H1 (cell line): Measurements from ENCODE around the gene GID8. TPM values are rescaled to one million over a fixed set of nuclear protein-coding genes. Genes with fewer than 3 reads are reported as not detected.

Source experiments
- CTBP2 ChIP-seq: IDR thresholded peaks from 2 replicates; pipeline ENCODE4 v1.7.0; 2011; ENCODE audit warnings: borderline replicate concordance, mild to moderate bottlenecking, moderate library complexity, mixed read lengths, low read length; ENCODE audit not compliant: insufficient read depth, insufficient read length
- JUN ChIP-seq: IDR thresholded peaks from 2 replicates; pipeline ENCODE4 v1.6.1; 2011; ENCODE audit warnings: low read depth, mild to moderate bottlenecking, improper control_type of control experiment, low read length
- NRF1 ChIP-seq: IDR thresholded peaks from 2 replicates; pipeline ENCODE4 v1.6.1; 2011; ENCODE audit warnings: mild to moderate bottlenecking, low read depth, low read length, improper control_type of control experiment
- RFX5 ChIP-seq: IDR thresholded peaks from 2 replicates; pipeline ENCODE4 v1.6.1; 2011; ENCODE audit warnings: low read depth, low read length, improper control_type of control experiment, borderline replicate concordance
- SRF ChIP-seq: IDR thresholded peaks from 2 replicates; pipeline ENCODE4 v1.6.1; 2011; ENCODE audit warnings: mild to moderate bottlenecking, low read depth, low read length, moderate library complexity
- polyA plus RNA-seq, 7 experiments: library from polyadenylated mRNA; depleted of rRNA in 3 of 7; stranded (reverse) in 5 of 7; unstranded in 2 of 7; fragments of >200 nt in 5 of 7; fragments of 200-250 nt in 2 of 7; gene quantifications; 1 replicate in 5 of 7; 2 replicates in 1 of 7; 4 replicates in 1 of 7; pipeline versions ENCODE4 v1.2.1 to v1.2.3, GENCODE V29; 2011 to 2013; ENCODE audit warnings: missing spikeins in 2 of 7, mixed read lengths in 2 of 7
- total RNA-seq: library from RNA; stranded (reverse); fragmentation: NEBNext Ultra II Directional; extraction: Animal tissue kit (Norgen Biotek cat#: 25700); gene quantifications from 2 replicates; pipeline ENCODE4 v1.2.1, GENCODE V29; 2021

GID8 gene
- total and polyA plus RNA-seq, 2 of the 8 experiments (the other 6 are each of a cell fraction or from before 2014, with no cell fraction given) = 39.7 to 72.9 TPM

GRCh38 chr20:62966212-62967148 lies 28.5 kb downstream of the GID8 start (continued):
- TF ChIP-seq NRF1 = no peak
- no peak for TF ChIP-seq JUN
- no peak for TF ChIP-seq CTBP2
- no peak for TF ChIP-seq SRF
- TF ChIP-seq RFX5 = no peak
